T-helper 1 cell treated with Interleukin-12 subunit alpha and Interleukin-12 subunit beta and Interleukin-4 antibody, amounts not matched to agents 30 μg/mL and 1 μg/mL, for 36 hours (primary cell): Measurements from ENCODE around the gene NEK5.

Experiments
- H3K27ac Mint-ChIP-seq: one replicate; pipeline ENCODE4 v1.8.0; 2021; ENCODE audit warnings: mild to moderate bottlenecking, mixed read lengths
- H3K27me3 Mint-ChIP-seq: one replicate; pipeline ENCODE4 v1.8.0; 2021; ENCODE audit warnings: low read depth, mixed read lengths
- H3K36me3 Mint-ChIP-seq: one replicate; pipeline ENCODE4 v1.8.0; 2021; ENCODE audit warnings: low read depth, mixed read lengths
- H3K4me1 Mint-ChIP-seq: one replicate; pipeline ENCODE4 v1.8.0; 2021; ENCODE audit warnings: low read depth, mixed read lengths
- H3K4me3 Mint-ChIP-seq: one replicate; pipeline ENCODE4 v1.8.0; 2021; ENCODE audit warnings: mild to moderate bottlenecking, moderate library complexity, mixed read lengths
- H3K9me3 Mint-ChIP-seq: one replicate; pipeline ENCODE4 v1.8.0; 2021; ENCODE audit warnings: mixed read lengths

The NEK5 gene

GRCh38 chr13:52002361-52002760 lies 126.5 kb downstream of the NEK5 start:
- Mint-ChIP-seq H3K36me3 (no peaks in the 10 kb centered on the region), H3K4me1 (no peaks in the 10 kb centered on the region), H3K4me3 (no peak overlapping the region), H3K27ac (no peak overlapping the region), H3K9me3 (no peaks in the 10 kb centered on the region), H3K27me3 (peaks cover 22% of the 10 kb centered on the region)

DNA sequence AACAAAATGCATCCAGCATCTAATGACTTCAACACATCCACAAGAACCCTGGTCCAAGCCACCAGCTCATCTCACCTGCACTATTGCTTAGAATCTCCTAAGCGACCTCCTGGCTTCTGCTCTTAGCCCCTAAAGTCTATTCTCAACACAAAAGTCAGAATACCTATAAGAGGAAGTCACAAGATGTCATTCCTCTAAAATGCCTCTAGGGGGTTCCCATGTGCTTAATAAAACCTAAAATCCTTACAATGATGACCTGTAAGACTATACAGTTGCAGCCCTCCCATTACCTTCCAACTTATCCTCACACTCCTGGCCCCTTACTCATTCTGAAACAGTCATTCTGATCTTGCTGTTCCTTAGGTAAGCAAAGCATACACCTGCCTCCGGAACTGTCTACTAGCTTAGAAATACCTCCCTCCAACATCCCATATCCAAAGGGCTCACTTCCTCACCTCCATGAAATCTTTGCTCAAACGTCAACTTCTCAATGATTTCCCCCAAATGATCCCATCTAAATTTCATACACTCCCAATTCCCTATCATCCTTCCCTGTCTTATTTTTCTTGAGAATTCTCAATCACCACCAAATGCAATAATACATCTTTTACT lies 127.6 kb downstream of the NEK5 start:
- Mint-ChIP-seq H3K36me3 (no peaks in the 10 kb centered on the region), H3K4me1 (no peaks in the 10 kb centered on the region), H3K27ac (no peak overlapping the region), H3K9me3 (no peaks in the 10 kb centered on the region), H3K27me3 (peaks cover 17% of the 10 kb centered on the region), H3K4me3 (no peak overlapping the region)

- H3K27ac Mint-ChIP-seq = no peak overlapping the region
- peaks cover 20% of the 10 kb centered on the region for H3K27me3 Mint-ChIP-seq
- peaks cover 3% of the 10 kb centered on the region for H3K4me1 Mint-ChIP-seq
- H3K36me3 Mint-ChIP-seq = no peaks in the 10 kb centered on the region
- no peak overlapping the region for H3K4me3 Mint-ChIP-seq
- no peaks in the 10 kb centered on the region for H3K9me3 Mint-ChIP-seq
Observed at GRCh38 chr13:51999921-52000320, 129.0 kb downstream of the NEK5 start.

DNA sequence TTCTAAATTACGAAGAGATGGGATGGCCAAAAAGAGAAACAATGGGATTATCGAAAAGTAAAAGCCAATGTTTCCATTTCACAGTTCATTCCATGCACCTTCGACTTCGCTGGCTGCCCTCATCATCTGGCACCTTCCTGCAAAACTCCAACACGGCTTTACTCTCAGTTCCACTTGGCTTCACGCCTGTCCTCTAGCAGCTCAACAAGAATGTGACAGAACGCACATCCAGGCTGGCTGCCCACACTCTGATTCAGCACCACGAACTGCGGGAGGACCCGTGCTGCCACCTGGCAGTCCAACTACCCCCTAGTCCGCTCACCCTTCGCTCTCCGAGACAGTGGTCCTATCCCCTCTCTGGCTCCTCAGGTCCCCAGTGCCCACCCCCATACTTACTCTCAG lies 129.4 kb downstream of the NEK5 start:
- Mint-ChIP-seq H3K27ac (no peak overlapping the region), H3K9me3 (no peaks in the 10 kb centered on the region), H3K4me3 (no peak overlapping the region), H3K27me3 (peaks cover 21% of the 10 kb centered on the region), H3K36me3 (no peaks in the 10 kb centered on the region), H3K4me1 (peaks cover 3% of the 10 kb centered on the region)

DNA sequence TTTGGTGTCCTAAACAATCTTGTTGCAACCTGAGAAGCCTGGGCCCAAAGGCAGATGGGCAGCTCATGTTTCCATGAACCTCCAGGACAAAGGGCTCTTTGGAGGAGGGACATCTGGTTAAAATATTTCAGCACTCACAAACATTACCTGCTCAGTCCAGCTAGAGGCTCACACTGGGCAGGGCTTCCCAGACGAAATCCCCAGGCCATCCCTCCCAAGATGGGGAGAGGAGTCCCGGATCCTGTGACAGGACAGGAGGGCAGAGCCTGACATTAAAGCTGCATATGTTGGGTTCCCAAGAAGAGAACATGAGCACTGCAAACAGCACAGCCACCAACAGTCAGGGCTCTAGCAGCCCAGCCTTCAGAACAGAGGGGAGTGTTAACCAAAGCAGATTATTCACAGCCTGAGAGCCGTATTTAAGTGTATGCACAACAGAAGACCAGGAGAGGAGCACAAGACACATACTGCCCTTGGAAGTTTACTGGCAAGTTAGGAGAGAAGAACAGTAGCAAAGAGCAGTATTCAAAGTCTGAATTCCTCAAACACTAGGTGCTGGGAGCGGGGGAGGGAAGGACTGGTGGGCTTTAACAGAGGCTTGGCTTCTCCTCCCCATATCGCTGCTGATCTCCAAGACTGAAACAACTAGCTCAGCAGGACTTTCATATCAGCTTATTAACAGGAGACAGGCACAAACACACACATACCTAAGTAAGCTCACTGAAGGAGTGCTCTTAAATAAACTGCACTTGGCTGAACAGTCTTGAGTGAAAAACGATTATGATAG lies 130.0 kb downstream of the NEK5 start:
- Mint-ChIP-seq H3K36me3 (no peaks in the 10 kb centered on the region), H3K4me1 (peaks cover 3% of the 10 kb centered on the region), H3K9me3 (no peaks in the 10 kb centered on the region), H3K27ac (no peak overlapping the region), H3K27me3 (peaks cover 24% of the 10 kb centered on the region), H3K4me3 (no peak overlapping the region)

GRCh38 chr13:51997641-51998330 lies 131.1 kb downstream of the NEK5 start:
- Mint-ChIP-seq H3K4me3 (no peak overlapping the region), H3K4me1 (peaks cover 3% of the 10 kb centered on the region), H3K27ac (no peak overlapping the region), H3K9me3 (no peaks in the 10 kb centered on the region), H3K27me3 (peaks cover 24% of the 10 kb centered on the region), H3K36me3 (no peaks in the 10 kb centered on the region)

- Mint-ChIP-seq H3K36me3 (no peaks in the 10 kb centered on the region), H3K27ac (no peak overlapping the region), H3K9me3 (no peaks in the 10 kb centered on the region), H3K4me3 (no peak overlapping the region), H3K4me1 (peaks cover 3% of the 10 kb centered on the region), H3K27me3 (peaks cover 24% of the 10 kb centered on the region)
Observed at GRCh38 chr13:51997186-51997585, 131.7 kb downstream of the NEK5 start.

DNA sequence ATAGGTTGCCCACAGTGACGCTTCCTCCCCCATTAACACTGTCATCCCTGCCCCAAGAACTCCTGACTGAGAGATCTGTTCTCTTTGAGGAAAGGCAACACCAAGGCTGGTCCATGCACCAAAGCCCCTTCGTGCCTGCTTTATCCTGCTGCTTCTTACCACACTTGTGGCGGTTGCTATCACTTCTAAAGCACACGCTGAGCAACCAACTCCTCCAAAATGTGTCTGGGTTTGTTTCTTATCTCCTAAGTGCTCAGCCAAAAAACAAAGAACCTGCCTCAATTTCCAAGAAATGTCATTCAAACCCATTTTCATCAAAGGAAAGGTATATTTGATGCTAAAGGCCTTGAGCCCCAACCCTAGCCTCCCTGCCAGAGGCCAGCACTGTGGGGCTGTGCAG lies 132.2 kb downstream of the NEK5 start:
- H3K4me3 Mint-ChIP-seq = no peak overlapping the region
- H3K9me3 Mint-ChIP-seq = no peaks in the 10 kb centered on the region
- H3K36me3 Mint-ChIP-seq = no peaks in the 10 kb centered on the region
- no peak overlapping the region for H3K27ac Mint-ChIP-seq
- H3K4me1 Mint-ChIP-seq = peaks cover 3% of the 10 kb centered on the region
- H3K27me3 Mint-ChIP-seq = peaks cover 24% of the 10 kb centered on the region

GRCh38 chr13:51995677-51996551 lies 133.0 kb downstream of the NEK5 start:
- no peaks in the 10 kb centered on the region for H3K9me3 Mint-ChIP-seq
- H3K27ac Mint-ChIP-seq = no peak overlapping the region
- peaks cover 24% of the 10 kb centered on the region for H3K27me3 Mint-ChIP-seq
- H3K4me1 Mint-ChIP-seq = peaks cover 3% of the 10 kb centered on the region
- H3K36me3 Mint-ChIP-seq = no peaks in the 10 kb centered on the region
- H3K4me3 Mint-ChIP-seq = no peak overlapping the region

GRCh38 chr13:51993713-51994112 lies 135.2 kb downstream of the NEK5 start:
- Mint-ChIP-seq H3K9me3 (no peaks in the 10 kb centered on the region), H3K4me3 (no peak overlapping the region), H3K4me1 (peaks cover 3% of the 10 kb centered on the region), H3K36me3 (no peaks in the 10 kb centered on the region), H3K27me3 (peaks cover 18% of the 10 kb centered on the region), H3K27ac (no peak overlapping the region)

DNA sequence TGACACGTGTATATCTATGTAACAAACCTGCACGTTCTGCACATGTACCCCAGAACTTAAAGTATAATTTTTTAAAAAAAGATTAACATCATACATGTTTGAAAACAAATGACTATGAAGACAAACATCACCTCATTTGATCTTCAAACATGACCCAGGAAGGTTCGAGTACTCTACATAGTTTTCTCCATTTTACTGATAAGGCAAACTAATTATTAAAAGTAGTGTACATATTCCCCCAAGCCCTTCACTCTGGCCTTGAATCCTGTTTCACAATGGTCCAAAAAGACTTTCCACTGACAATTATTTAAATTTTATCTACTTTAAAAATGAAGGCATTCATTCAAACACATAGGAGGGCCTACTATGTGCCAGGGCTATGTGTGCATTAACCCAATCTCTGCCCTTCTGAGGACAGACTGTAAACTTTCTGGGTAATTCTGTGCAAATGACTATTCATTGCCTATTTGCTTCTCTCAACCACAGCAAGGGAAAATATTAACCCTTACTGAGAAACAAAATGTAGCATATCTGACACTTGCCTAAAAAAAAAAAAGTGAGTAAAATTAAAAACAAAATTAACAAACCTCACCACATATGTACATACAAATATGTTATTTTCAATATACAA lies 139.8 kb downstream of the NEK5 start:
- Mint-ChIP-seq H3K36me3 (no peaks in the 10 kb centered on the region), H3K4me3 (no peak overlapping the region)

More for the DNA sequence above, 139.8 kb downstream of the NEK5 start:
- Mint-ChIP-seq H3K9me3 (no peaks in the 10 kb centered on the region), H3K4me1 (no peaks in the 10 kb centered on the region), H3K27ac (no peak overlapping the region), H3K27me3 (peaks cover 29% of the 10 kb centered on the region)
